Measurements from ENCODE around the gene SERPINA6.
"Not testable (repeated sequence)": the region's sequence is repeated elsewhere in the genome, so short reads cannot be mapped to it uniquely, and the experiment has no call there.

Gene SERPINA6

GRCh38 chr14:94291159-94291905 lies 31.8 kb downstream of the SERPINA6 start:
- no peak for DNase-seq

- no peak for DNase-seq
These were observed 32.9 kb downstream of the SERPINA6 start for GRCh38 chr14:94290197-94290596.

GRCh38 chr14:94288610-94289465 lies 34.3 kb downstream of the SERPINA6 start:
- DNase-seq: no peak

- no peak for DNase-seq
These were observed 38.0 kb downstream of the SERPINA6 start for GRCh38 chr14:94285158-94285557.

GRCh38 chr14:94284221-94284620 lies 38.9 kb downstream of the SERPINA6 start:
- DNase-seq: no peak

- no peak for DNase-seq
These were observed 40.0 kb downstream of the SERPINA6 start for GRCh38 chr14:94282991-94283723.

GRCh38 chr14:94278731-94279130 lies 44.4 kb downstream of the SERPINA6 start:
- DNase-seq: no peak

- not testable (repeated sequence) for DNase-seq
These were observed 46.1 kb downstream of the SERPINA6 start for GRCh38 chr14:94276898-94277561.

- no peak for DNase-seq
These were observed 54.0 kb downstream of the SERPINA6 start for GRCh38 chr14:94269156-94269555.

- not testable (repeated sequence) for DNase-seq
These were observed 54.6 kb downstream of the SERPINA6 start for GRCh38 chr14:94268582-94268981.

- DNase-seq: no peak
These were observed 55.8 kb downstream of the SERPINA6 start for GRCh38 chr14:94267352-94267751.

GRCh38 chr14:94264195-94264594 lies 58.9 kb downstream of the SERPINA6 start:
- not testable (repeated sequence) for DNase-seq

Data from T1000 (cell line).